HG02973 (cell line): ENCODE results near the gene CDK6.
"Not testable (repeated sequence)": the region's sequence is repeated elsewhere in the genome, so short reads cannot be mapped to it uniquely, and the experiment has no call there.

Experiments
- ATAC-seq: cut with Tn5 transposase; IDR thresholded peaks from one replicate; pipeline ENCODE4 v1.9.1; 2021; ENCODE audit warnings: moderate library complexity; ENCODE audit not compliant: unreplicated experiment

CDK6 gene

DNA sequence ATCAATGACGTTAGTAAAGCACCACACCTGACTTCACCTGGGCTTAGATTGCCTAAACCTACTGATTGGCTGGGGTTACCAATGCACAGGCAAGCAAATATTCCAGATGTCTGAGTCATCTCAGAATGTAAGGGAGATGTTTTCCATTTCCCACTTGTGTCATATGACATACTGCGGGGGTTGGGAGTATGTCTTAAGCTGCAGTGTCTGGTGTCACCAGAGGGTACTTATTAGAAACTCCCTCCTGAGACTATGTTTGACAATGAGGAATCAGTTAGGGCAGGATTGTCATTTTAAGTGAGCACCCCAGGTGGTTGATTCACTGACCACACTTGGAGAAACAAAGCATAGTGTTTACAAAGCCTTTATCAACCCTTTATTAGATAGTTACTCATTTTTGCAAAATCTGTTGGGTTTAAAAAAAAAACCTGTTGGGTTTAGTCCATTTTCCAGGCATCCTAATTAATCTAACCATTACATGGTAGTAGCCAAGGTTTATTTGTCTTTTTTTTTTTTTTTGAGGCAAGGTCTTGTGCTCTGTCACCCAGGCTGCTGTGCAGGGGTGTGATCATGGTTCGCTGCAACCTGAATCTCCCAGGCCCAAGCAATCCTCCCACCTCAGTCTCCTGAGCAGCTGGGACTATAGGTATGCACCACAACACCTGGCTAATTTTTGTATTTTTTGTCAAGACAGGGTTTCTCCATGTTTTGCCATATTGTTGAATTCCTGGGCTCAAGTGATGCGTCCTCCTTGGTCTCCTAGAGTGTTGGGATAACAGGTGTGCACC lies 72.5 kb downstream of the CDK6 start:
- ATAC-seq: no peak

- ATAC-seq: no peak
These were observed 73.5 kb downstream of the CDK6 start for GRCh38 chr7:92762851-92763250.

GRCh38 chr7:92761391-92762097 lies 74.8 kb downstream of the CDK6 start:
- ATAC-seq: no peak

DNA sequence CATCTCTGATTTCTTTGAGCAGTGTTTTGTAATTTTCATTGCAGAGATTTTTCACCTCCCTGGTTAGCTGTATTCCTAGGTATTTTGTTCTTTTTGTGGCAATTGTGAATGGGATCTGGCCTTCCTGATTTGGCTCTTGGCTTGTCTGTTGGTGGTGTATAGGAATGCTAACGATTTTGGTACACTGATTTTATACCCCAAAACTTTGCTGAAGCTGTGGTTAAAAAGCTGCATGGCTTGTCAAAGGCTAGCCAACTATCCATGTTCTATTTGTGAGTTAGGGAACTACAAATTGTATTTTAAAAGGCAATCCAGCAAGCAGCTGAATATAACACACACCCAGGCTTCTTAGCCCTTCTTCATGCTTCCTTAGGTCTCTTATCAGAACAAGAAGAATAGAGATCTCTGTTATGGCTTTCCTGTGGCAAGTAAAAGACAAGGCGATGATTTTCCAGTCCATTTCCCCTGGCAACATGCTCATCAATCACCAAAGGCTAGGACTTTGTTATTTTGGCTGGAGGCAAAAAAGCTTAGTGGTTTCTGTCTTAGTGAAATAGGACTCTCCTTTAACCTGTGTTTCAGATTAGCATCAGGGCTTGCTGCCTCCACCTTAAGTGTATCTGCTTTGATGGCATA lies 77.5 kb downstream of the CDK6 start:
- ATAC-seq: no peak

- not testable (repeated sequence) for ATAC-seq
These were observed 79.0 kb downstream of the CDK6 start for GRCh38 chr7:92757311-92757910.

DNA sequence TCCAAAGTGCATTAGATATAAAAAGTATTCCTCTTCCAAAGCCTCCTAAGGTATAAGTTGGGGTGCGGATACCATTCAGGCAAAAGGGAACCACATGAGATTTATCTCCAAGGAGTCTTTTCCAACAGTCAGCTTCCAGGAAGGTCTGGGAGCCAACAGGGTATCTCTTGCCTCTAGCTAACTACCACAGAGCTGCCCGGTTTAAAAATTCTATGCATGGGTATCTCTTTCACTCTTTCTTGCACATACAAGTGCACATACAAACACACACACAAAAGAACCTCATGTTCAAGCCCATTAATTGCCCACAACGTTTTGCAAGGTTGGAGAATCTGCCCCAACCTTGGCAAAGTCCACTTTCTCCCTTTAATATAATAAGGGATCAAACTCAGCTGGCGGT lies 80.7 kb downstream of the CDK6 start:
- no peak for ATAC-seq

DNA sequence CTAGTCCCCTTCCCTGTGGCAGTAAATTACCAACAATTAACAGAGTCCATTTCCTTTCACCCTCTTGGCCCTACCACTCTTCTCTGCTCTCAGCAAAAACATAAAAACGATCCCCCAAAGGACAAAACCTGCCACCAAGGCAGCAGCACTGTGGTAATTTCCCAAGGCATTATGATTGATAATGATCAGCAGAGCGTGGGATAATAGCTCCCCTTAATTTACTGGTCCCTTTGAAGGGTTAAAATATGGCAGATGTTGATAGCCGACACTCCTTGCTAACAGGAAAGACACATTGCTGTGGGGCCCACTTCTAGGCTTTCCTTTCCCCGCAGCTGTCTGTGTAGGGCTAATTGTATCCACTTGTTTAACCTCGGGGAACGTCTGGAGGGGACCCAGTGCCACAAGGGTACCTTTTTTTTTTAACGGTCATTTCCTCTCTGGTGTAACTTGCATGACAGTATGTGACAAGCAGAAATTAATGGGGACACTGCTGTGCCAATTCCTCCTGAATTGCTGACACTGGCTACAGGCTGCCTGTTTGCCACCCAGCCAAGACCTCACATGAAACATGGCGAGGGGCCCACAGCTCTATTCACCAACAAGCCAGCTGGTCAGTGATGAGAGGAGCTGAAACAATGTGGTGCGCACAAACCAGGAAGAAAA lies 81.3 kb downstream of the CDK6 start:
- ATAC-seq: no peak

GRCh38 chr7:92753614-92754013 lies 82.8 kb downstream of the CDK6 start:
- no peak for ATAC-seq

GRCh38 chr7:92751902-92752901 lies 84.2 kb downstream of the CDK6 start:
- ATAC-seq: no peak

- ATAC-seq: no peak
These were observed 85.4 kb downstream of the CDK6 start for GRCh38 chr7:92750946-92751345.

DNA sequence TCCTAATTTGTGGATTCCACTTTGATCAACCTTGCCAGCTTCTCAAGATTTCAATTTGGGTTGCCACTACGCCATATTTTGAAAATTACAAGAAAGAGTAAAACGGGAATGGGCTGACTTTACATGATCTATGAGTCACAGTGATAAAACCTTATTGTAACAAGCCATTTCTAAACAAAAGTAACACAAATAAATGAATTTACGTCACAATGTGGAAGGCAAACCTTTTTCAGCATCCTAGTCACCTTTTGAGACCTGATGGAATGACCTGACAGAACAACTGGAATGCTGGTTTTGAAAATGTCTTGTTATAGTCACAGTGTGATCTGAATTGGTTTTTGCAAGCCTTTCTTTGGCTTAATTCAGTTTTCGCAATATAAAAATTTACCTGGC lies 85.9 kb downstream of the CDK6 start:
- no peak for ATAC-seq

DNA sequence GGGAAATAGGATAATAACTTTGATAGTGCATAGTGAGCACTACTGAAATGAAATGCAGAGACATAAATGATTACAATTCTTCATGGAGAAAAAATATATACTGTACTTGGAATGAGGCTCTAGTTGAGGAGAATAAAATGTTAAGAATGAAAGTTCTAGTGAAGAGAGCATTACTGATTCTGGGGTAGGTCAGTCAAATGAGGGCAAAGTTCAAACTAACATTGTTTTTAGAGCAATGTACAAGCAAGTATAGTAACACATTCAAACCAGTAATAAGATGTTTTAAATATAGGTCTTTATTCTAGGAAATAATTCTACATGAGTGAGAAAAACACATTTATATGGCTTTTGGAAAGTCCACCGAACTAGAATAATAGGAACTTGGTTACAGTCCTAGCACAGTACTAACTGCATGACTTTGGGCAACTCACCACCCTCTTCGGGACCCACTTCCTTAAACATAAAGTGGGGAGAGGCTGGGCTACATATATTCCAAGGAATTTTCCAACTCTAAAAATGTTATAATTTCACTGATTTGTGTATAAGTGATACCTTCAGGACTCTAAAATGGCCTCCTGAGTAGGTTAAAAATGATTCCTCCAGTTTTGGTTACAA lies 86.4 kb downstream of the CDK6 start:
- no peak for ATAC-seq

DNA sequence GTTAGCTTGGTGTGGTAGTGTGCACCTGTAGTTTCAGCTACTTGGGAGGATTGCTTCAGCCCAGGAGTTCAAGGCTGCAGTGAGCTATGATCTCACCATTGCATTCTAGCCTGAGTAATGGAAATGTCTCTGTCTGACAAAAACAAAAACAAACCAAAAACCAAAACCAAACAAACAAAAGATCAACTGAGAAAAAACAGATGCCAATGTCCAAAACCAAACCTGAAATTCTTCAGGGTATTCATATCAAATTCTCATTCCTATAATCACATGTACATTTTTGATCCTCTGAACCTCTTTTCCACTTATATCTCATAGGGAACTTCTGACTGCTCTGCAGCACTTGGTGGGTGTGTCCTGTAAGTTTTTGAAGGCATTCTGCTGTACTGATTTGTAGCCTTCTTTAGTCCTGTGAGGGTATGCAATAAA lies 87.0 kb downstream of the CDK6 start:
- ATAC-seq: no peak

DNA sequence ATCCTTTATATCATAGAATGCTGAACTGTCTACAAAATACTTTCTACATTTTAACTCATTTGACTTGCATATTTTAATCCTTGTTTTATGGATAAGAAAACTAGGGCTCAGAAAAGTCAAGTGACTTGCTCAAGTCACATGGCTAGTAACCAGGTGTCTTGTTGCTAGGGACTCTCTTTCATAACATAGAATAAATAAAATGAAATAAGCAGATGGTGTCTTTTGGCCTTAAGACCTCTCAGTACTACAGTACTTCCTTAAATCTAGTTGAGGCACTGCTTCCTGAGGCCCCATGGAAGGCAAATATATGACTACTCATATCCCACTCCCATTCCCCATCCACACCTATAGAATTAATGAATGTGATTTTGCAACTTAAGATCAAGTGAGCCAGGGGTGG lies 87.9 kb downstream of the CDK6 start:
- no peak for ATAC-seq

- no peak for ATAC-seq
These were observed 89.1 kb downstream of the CDK6 start for GRCh38 chr7:92747041-92747835.

DNA sequence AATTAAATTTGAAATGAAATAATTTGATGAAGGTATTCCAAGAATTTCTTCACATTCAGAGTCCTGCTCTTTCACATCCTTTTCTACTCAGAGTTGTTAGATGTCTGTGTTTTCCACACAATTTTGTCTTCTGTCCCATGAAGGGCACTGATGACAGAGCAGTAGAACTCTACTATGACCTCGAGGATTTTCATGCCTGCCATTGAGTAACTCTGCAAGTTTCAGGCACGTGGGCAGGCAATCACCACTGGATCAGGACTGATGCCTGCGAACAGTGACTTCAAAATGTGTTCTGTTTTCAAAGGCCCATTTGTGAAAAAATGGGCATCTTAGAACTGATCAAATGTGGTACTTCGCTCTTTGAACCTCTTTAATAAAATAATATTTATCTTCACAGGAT lies 91.1 kb downstream of the CDK6 start:
- no peak for ATAC-seq

GRCh38 chr7:92744180-92744579 lies 92.2 kb downstream of the CDK6 start:
- ATAC-seq: not testable (repeated sequence)

- no peak for ATAC-seq
These were observed 94.2 kb downstream of the CDK6 start for GRCh38 chr7:92742186-92742585.

DNA sequence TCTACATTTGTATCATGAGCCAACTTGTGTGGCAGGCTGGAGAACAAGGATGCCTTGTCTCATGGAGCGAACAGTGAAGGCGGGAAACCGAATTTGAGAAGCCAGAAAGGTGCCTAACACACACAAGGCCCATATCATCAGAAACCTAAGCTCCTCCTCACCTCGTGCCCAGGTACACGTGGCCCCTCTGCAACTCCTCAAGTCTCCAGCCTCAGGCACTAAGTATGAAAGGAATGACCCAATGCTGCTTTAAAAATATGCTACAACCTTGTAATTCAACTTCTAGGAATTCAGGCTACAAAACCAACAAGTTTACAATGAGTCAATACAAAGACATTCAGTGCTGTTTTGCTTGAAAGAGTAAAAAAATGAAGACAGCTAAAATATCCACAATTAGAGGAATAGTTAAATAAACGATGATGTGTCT lies 95.7 kb downstream of the CDK6 start:
- no peak for ATAC-seq
